Skin of body (tissue), 2 donors: ENCODE data around the gene AATF. TPM values are rescaled to one million over a fixed set of nuclear protein-coding genes. Genes with fewer than 3 reads are reported as not detected.

Experiments used
- DNase-seq: peaks from one replicate; lab custom pipeline; 2025; lab: John Stamatoyannopoulos, UW
- total RNA-seq: library from RNA; depleted of rRNA; stranded (reverse); fragments of >200 nt; gene quantifications from one replicate; pipeline ENCODE4 v1.2.3, GENCODE V29; 2014

The AATF gene
- total RNA-seq, 1 donor from 2014 or later: 22.2 TPM

GRCh38 chr17:36929851-36930582, 18.7 kb upstream of the AATF start:
- no peak for DNase-seq

- DNase-seq: no peak
Observed at GRCh38 chr17:36930583-36930900, 18.2 kb upstream of the AATF start.

- no peak for DNase-seq
Observed at GRCh38 chr17:36931096-36931696, 17.6 kb upstream of the AATF start.

DNA sequence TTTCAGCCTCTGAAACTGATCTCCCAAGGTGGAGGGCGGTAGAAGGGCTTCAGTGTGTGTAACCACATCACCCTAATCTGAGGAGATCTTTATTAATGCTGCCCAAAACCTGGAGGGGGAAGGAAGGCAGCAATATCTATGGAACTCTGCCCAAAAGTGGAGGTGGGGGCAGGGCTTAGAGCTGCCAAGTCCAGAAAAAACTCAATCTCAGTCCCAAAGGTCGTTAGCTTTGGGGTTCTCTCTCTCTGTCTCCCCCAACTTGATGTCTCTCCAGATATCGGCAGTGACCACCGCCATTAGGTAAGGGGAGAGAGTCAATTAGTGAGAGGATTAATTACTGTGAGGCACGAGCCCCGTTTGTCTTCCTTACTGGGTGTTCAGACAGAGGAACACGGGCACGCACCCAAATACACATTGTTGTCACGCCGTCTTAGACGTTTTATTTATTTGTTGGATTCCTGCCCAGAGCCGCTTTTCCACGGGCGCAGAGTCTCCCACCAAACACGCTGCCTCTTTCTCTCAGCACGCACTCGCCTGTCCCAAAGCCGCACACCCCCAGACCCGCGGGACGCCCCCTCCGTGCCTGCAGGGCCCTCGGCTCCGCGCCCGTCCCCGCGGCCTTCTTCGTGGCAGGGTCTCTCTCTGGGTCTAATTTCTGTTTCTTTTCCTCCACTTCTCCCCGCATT, 16.9 kb upstream of the AATF start:
- no peak for DNase-seq

DNA sequence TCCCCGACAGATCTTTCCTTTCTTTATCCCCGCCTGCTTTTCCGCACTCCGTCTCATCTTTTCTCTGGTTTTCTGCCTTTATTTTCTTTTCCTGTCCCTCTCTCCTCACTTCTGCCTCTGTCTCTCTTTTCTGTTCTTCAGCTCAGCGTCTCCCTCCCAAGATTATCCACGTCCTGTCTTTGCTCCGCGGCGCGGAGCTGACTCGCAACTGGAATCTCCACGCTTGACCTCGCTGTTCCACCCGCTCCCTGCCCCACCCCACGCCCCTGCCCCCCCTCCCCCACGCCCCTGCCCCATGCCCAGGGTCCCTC, 16.4 kb upstream of the AATF start:
- DNase-seq: no peak

DNA sequence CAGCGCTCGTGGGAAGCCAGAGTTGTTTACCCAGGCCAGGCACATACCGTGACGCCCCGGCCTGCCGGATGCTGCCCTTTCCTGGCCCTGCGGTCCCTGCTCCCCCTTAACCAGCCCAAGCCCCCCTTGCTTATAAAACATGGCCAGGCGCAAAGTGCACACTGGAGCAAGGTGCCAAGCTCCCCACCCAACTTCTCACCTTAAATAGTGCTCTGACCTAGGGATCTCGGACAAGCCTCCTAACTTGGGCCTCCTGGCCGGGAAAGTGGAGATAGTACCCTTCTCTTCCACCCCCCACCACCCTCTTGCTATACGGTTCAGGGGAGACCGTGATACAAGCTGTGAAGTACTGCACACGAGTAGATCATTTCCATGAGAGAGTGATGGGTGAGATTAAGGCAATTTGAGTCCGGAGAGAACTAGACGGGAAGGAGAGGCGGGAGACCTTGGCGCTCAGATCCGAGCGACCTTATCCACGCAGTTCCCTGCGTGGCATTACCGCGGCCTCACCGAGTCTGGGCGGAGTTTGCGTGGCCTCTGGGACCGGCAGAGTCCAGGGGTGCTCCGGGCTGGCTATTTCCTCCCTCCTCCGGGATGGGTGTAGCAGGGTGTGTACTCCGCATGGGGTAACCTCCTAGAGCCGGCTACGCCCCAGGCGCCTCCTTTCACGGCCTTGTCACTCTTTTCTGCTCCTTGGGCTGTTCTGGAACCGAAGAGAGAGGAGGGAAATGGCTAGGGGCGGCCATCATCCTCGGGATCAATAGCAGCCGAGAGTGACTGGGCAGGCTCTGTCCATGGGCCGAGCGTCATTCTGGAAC, 15.9 kb upstream of the AATF start:
- no peak for DNase-seq

DNA sequence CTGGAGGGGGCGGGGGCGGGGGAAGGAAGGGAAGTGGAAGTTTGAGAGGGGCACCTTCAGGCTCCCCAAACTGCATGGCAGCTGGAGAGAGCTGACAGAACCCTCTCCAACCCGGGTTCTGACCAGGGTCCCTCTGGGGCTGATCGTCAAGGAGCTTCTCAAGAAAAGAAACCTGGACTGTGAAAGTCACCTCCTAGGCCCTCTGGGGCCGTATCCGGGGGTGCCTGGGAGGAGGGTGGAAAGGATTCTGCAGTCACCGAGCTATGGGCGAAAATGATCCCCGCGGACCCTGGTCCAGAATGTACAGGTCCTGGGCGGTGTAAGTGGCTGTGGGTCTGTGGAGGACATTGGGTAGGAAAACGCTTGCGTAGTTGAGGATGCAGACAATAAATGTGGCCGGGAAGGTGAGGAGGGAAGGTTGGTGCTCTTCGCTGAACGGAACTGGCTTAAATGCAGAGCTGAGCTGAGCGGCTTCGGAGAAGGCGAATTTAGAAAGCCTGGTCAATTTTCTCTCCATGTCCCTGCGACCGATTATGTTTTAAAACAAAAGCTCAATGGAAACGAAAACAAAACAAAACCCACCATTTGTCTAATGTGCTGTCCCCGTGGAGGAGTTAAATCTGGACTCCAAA, 15.1 kb upstream of the AATF start:
- no peak for DNase-seq

GRCh38 chr17:36934144-36934691, 14.5 kb upstream of the AATF start:
- no peak for DNase-seq

- DNase-seq: no peak
Observed at GRCh38 chr17:36934692-36935630, 13.8 kb upstream of the AATF start.

GRCh38 chr17:36935671-36936454, 12.9 kb upstream of the AATF start:
- no peak for DNase-seq

DNA sequence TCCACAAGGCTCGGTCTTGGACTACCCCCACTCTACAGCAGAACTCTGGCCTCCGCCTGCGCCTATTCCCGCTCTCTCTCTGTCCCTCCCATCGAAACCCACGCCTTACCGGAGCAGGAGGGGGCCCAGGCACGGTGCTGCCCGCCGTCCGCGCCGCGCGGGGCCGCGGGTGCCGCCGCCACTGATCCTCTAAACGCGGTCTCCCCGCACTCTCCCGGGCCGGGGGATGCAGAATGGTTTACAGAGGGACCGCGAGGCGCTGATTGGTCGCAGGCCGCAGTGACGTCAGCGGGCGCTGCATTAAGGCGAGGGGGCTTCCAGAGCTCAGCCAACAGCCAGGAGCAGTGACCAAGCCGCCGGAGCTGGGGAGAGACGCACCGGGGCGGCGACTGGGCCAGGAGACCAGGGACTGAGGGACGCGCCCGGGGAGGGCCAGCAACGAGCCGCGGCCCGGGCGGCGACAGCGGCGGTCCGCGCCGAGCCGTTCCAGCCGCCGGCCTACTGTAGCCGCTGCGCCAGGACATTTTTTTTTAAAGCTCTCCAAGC, 12.2 kb upstream of the AATF start:
- DNase-seq: no peak

DNA sequence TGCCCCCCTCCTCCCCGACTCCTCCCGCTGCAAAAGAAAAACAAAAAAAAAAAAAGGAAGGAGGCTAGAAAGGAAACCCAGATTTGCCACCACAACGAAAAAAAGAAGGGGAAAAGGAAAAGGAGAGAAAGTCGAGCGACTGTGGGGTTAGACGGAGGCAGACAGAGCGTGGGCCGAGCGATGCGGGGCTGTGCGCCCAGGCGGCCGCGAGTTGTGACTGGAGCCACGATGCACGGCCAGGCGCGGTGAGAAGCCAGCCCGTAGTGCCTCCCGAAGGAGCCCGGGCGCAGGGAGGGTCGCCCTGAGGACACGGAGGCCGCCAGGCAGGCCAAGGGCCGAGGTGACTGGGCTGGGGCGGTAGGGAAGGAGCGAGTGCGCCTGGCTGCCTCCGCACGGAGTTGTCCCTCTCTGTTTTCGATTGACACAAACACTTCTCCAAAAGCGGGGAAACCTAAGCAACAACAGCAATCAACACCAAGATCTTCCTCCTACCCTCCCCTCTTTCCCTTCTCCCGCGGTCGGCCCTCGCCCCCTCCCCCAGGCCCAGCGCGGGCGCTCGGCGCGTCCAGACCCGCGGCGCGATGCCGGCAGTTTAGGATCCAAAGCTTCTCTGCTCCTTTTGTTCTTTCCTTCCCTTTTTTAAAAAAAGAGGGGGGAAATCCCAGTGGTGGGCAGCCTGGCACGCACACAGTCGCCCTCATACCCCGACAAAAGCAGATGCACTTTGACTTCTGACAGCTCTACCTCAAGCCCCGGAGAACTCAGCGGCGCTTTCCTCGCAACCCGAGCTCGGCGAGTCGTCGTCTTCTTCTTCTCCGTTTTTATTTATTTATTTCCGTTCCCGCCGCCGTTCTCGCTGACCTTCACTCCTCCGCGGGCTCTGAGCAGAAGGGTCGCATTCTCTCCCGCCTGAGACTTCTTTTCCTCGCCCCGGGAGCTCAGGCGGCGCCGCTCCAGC, 11.5 kb upstream of the AATF start, which contains the start of gene LHX1:
Gene LHX1, plus strand, starts transcription at position 475 of the 958 bp plus-strand sequence. CDS start 723 bp downstream, outside the sequence.
- DNase-seq: no peak

GRCh38 chr17:36937959-36938565, 10.7 kb upstream of the AATF start:
- no peak for DNase-seq

DNA sequence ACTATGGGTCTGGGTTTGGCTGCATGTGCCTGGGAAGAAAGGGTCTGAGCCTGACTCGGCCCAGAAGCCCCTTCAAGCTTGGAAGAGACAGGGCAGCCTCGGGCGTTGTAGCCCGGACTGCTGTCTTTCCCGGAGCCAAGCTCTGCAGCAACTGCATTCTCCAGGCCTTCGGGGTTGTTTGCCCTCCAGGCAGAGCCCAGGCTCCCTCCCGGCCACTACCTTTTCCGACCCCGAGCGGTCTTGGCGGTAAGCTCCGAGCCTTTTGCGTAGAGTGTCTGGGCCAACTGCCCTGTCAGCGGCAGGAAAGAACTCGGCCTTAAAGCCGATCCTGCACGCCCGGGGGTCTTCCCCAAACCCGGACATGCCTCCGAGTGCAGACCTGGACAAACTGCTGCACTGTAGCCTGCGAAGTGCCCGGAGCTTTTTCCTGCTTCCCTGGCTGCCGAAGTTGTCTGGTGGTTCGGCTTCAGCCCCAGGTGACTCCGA, 10.1 kb upstream of the AATF start:
- DNase-seq: no peak

DNA sequence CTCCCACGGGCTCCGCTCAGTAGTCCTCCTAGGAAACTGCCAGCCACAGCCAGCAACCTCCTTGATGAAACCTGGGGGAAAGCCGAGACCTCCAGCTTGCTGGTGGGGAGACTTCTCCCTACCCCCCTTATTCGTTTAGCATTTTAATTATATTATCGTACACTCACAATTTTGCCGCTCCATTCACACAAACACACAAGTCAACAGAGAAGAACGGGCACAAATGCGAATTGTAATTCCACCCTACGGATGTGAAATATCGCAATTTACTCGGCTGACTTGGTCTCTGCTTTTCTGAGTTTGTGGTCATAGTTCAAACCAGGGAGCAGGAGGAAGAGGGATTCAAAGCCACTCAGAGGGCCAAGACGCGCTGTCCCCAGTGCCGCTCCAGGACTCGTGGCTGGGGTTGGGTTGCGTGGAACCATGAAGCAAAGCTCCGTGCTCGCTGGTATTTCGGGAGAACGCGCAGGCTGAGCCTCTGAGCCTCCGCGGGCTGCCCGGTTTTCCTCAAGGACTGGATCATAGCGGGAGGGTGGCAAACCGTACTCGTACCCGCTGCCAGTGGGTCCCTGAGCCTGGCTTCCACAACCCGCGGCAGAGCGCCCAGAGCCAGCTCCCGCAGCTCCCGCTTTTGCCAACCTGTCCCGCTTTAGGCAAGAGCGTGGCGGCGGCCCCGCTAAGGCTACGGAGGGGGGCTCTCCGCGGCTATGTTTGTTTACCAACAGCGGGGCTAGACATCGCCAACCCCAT, 9.5 kb upstream of the AATF start:
- no peak for DNase-seq

DNA sequence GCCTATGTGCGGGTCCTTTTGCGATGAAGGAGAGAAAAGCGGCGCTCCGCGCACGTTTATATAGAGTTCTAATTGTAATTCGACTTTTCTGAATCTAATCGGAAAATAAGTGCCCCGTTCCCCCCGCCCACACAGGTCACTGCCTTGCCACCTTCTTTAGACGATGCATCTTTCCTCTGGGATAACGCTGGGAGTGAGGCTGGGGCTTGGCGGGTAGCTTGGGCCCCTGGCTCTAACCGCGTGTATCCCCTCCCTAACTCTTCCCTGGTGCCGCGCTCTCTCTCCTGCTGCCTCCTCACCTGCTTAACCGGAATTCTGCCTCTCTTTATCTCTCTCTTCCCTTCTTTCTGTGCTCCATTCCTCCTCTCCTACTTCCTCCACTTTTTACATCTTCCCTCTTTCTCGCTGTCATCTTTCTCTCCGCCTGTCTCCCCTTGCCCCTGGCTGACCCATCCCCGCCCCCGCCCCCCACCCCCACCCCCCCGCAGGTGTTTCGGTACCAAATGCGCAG, 8.9 kb upstream of the AATF start:
- DNase-seq: no peak
